Muscle layer of duodenum (tissue), 2 donors: ENCODE results near the gene CHD8.

ENCODE experiments used
- H3K27ac ChIP-seq: one replicate; pipeline ENCODE4 v1.7.0; 2013; ENCODE audit warnings: mild to moderate bottlenecking, low read length
- H3K27me3 ChIP-seq: one replicate; pipeline ENCODE4 v1.7.0; 2013; ENCODE audit warnings: low read depth, mild to moderate bottlenecking, control low read depth, low read length
- H3K36me3 ChIP-seq, 2 donors: one replicate each; pipeline ENCODE4 v1.7.0; 2013; ENCODE audit warnings: low read length in 2 of 2, control low read depth in 1 of 2, mild to moderate bottlenecking in 1 of 2; ENCODE audit not compliant: insufficient read depth in 2 of 2, control insufficient read depth in 1 of 2
- H3K4me1 ChIP-seq, 2 donors: one replicate each; pipeline ENCODE4 v1.7.0; 2013; ENCODE audit warnings: low read length in 2 of 2, mild to moderate bottlenecking in 2 of 2, control low read depth in 1 of 2, moderate library complexity in 1 of 2; ENCODE audit not compliant: insufficient read depth in 2 of 2, control insufficient read depth in 1 of 2
- H3K4me3 ChIP-seq, 2 donors: one replicate each; pipeline ENCODE4 v1.7.0; 2013; ENCODE audit warnings: low read length in 2 of 2, low read depth in 1 of 2, mild to moderate bottlenecking in 1 of 2
- H3K9me3 ChIP-seq, 2 donors: one replicate each; pipeline ENCODE4 v1.7.0; 2013; ENCODE audit warnings: low read length in 2 of 2, control low read depth in 1 of 2, mild to moderate bottlenecking in 1 of 2; ENCODE audit not compliant: control insufficient read depth in 1 of 2
- donor health status: healthy.

CHD8 gene

DNA sequence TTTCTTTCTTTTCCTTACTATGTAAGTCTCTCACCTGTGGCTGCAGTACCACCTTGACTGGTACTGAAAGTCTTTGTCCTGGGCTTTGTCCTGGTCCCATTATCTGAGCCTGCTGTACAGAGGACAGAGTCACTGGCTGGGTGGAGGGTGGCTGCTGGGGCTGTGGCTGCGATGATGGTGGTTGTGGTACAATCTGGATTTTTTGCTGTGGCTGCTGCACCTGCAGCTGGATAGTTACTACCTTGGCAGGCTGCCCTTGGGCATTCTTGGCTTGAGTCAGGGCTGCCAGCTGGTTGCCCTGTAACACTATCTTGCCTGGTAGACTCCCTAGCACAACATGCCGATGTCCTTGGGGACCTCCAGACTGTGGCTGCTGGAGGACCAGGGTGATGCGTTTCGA, 27.0 kb downstream of the CHD8 start:
- peaks cover 65 to 75% of the 10 kb centered on the region in 2 donors for H3K36me3 ChIP-seq

DNA sequence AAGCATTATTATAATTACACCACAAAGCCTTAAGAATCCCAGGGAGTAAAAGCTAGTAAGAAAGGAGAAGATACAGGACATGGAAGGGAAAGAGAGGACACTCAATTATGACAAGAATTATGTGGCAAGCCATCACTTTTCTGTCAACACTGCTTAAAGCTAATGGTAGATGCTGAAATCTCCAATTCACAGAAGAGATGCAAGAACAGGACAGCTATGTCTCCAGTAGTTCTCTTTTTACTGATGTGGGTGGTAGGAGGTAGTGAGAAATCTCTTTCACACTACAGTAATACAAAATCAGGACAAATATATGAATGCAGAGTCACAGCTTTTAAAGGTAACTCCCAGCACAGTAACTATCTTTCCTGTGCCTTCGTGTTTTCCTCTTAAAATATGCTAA, 29.2 kb downstream of the CHD8 start:
- H3K4me3 ChIP-seq: no peak overlapping the region
- no peaks in the 10 kb centered on the region for H3K4me1 ChIP-seq
- peaks cover 76 to 97% of the 10 kb centered on the region in 2 donors for H3K36me3 ChIP-seq
- no peak overlapping the region for H3K27ac ChIP-seq
- no peaks in the 10 kb centered on the region for H3K27me3 ChIP-seq
- H3K9me3 ChIP-seq: no peaks in the 10 kb centered on the region

More for the DNA sequence above, 27.0 kb downstream of the CHD8 start:
- Histone ChIP-seq H3K4me1 (no peaks in the 10 kb centered on the region), H3K27ac (no peak overlapping the region), H3K27me3 (no peaks in the 10 kb centered on the region), H3K9me3 (no peaks in the 10 kb centered on the region), H3K4me3 (no peak overlapping the region)

DNA sequence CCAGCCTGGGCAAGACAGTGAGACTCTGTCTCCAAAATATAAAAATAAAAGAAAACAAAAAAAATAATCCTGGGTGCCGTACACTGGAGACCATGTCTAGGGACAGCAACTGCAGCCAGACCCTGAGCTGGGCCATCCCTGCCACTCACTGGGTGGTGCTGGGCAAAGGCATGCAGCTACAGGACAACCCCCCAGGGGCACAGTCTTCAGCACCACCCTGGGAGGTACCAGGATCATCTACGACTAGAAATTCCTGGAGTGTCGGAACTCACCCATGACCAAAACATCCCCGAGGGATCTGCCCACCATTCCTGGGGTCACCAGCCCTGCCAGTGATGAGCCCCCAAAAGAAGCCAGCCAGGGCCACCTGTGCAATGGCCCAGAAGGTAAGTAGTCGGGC, 36.4 kb downstream of the CHD8 start:
- H3K27ac ChIP-seq: no peak overlapping the region
- H3K4me3 ChIP-seq: no peak overlapping the region
- H3K27me3 ChIP-seq: no peaks in the 10 kb centered on the region
- no peaks in the 10 kb centered on the region for H3K4me1 ChIP-seq
- H3K9me3 ChIP-seq: no peaks in the 10 kb centered on the region
- H3K36me3 ChIP-seq: peaks cover 41 to 77% of the 10 kb centered on the region in 2 donors

DNA sequence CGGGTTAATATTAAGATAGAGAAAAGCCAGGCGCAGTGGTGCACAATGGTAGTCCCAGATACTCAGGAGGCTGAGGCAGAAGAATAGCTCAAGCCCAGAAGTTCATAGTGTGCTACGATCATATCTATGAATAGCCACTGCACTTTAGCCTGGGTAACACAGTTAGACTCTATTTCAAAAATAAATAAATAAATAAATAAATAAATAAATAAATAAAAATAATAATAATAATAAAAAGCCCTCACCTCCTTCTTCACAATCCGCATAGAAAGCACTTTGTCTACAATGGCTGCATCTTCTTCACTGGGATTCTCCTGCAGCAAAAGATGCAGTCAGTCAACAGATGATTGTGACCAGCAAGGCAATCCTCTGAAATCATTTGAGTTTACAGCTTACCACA, 40.6 kb downstream of the CHD8 start:
- Histone ChIP-seq H3K27ac (no peak overlapping the region), H3K4me1 (no peaks in the 10 kb centered on the region), H3K27me3 (no peaks in the 10 kb centered on the region), H3K9me3 (no peaks in the 10 kb centered on the region), H3K4me3 (no peak overlapping the region), H3K36me3 (peaks cover 49 to 78% of the 10 kb centered on the region in 2 donors)

DNA sequence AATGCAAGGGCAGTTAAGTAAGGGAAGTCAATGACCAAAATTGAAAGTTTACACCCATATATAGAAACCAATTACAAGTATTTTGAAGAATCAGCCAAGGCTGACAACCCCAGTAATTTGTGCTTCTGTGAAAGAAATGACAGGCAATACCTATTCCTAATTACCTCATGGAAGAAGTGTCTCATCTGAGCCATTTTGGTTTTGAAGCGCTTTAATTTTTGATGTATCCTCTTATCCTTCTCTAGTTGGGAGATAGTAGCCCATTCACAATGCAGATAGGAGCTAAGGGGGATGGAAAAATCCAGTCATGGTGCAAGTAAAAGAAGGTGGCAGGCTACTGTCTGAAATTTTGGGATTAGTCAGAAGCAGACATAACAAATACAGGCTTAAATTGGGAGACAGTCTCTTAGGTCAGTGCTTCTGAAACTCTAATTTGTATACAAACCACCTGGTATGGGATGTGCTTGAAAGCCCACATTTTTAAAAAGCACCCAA, 41.7 kb downstream of the CHD8 start:
- H3K27ac ChIP-seq: no peak overlapping the region
- H3K36me3 ChIP-seq: peaks cover 47 to 77% of the 10 kb centered on the region in 2 donors
- no peaks in the 10 kb centered on the region for H3K9me3 ChIP-seq
- no peaks in the 10 kb centered on the region for H3K4me1 ChIP-seq
- H3K27me3 ChIP-seq: no peaks in the 10 kb centered on the region
- no peak overlapping the region for H3K4me3 ChIP-seq

DNA sequence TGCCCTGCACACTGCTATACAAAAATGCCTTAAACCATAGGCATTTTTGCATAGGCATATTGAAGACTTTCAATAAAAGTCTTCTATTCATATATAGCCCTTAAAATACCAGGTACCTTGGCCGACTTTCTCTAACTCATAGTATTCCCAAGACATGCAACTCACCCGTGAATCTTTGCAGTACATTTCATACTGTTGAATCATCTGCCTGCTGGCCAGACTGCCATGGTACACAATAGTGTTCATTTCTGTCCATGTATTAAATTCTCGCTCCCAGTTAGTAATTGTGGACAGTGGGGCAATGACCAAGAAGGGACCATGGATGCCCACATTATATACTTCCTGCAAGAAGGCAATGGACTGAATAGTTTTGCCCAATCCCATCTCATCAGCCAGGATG, 47.8 kb downstream of the CHD8 start:
- Histone ChIP-seq H3K27ac (no peak overlapping the region), H3K4me1 (no peaks in the 10 kb centered on the region), H3K9me3 (no peaks in the 10 kb centered on the region), H3K36me3 (peaks cover 77 to 94% of the 10 kb centered on the region in 2 donors), H3K27me3 (no peaks in the 10 kb centered on the region), H3K4me3 (no peak overlapping the region)

DNA sequence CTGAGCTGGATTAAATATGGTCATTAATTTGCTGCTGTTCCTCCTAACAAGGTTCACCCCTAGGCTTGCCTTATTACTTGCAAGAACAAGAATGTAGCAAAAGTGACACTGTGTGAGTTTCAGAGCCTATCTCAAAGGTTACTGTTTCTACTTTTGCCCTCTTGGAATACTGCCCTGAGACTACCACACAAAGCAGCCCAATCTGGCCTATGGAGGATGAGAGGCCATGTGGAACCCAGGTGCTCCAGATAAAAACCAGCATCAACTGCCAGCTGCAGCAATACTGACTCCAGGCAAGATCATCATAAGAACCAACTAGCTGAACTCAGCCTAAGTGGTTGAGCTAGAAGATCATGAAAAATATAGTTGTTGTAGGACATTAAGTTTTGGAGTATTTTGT, 49.7 kb downstream of the CHD8 start:
- H3K9me3 ChIP-seq: no peaks in the 10 kb centered on the region
- H3K36me3 ChIP-seq: peaks cover 84 to 95% of the 10 kb centered on the region in 2 donors
- no peaks in the 10 kb centered on the region for H3K27me3 ChIP-seq
- no peaks in the 10 kb centered on the region for H3K4me1 ChIP-seq
- no peak overlapping the region for H3K27ac ChIP-seq
- no peak overlapping the region for H3K4me3 ChIP-seq

DNA sequence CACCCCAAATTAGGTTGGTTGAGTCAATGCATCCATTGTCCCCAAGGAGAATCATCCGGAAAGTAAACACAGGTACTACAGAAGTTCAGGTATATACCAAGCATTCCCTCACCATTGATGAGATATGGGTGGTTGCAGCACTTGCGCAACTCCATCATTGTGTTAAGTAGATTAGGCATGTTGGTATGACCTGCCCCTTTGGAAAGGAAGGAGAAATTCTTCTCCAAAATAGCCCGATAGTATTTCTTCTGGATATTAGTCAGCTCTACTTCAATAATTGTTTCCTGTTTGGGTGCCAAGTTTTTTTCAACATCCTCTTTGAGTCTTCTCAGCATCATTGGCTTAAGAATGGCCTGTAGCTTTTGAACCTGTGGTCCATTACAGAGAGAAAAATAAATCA, 50.8 kb downstream of the CHD8 start:
- Histone ChIP-seq H3K9me3 (no peaks in the 10 kb centered on the region), H3K4me1 (no peaks in the 10 kb centered on the region), H3K4me3 (no peak overlapping the region), H3K36me3 (peaks cover 84 to 95% of the 10 kb centered on the region in 2 donors), H3K27ac (no peak overlapping the region), H3K27me3 (no peaks in the 10 kb centered on the region)

DNA sequence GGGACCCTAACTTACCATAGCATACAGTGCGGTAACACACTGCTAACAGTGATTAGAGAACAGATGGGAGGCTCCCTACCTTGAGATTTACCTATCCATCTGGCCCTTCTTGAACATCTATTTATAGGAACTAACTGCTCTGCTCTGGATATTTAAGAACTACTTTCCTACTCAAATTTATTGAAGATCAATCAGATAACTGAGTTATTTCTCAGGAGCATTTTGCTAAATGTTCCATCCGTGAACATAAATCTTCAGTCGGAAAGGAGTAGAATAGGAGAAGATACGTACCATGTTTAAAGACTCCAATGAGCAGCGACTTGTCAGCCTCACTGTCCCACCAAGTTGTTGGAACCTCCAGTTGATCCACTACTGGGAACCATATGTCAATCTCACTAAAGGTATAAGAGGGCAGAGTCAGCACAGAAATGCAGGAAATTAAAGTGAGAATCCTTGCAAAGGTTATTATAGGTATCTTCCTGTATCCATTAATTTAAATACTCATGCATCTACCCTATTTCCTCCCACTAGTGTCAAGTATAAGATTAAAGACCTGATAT, 56.5 kb downstream of the CHD8 start:
- H3K27ac ChIP-seq: no peak overlapping the region
- no peaks in the 10 kb centered on the region for H3K4me1 ChIP-seq
- H3K36me3 ChIP-seq: peaks cover 80 to 87% of the 10 kb centered on the region in 2 donors
- H3K27me3 ChIP-seq: no peaks in the 10 kb centered on the region
- H3K4me3 ChIP-seq: no peak overlapping the region
- no peaks in the 10 kb centered on the region for H3K9me3 ChIP-seq

DNA sequence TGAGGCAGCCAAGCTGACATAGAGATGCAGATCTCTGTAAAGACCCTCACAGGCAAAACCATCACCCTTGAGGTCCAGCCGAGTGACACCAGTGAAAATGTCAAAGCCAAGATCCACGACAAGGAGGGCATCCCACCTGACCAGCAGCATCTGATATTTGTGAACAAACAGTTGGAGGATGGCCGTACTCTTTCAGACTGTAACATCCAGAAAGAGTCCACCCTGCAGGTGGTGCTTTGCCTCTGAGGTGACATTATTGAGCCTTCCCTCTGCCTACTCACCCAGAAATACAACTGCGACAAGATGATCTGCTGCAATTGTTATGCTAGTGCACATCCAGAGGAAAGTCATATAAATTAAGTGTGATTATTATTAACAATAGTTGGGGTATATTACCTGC, 57.0 kb downstream of the CHD8 start:
- no peaks in the 10 kb centered on the region for H3K27me3 ChIP-seq
- H3K36me3 ChIP-seq: peaks cover 83 to 90% of the 10 kb centered on the region in 2 donors
- H3K4me1 ChIP-seq: no peaks in the 10 kb centered on the region
- H3K4me3 ChIP-seq: no peak overlapping the region
- H3K9me3 ChIP-seq: no peaks in the 10 kb centered on the region
- H3K27ac ChIP-seq: no peak overlapping the region

DNA sequence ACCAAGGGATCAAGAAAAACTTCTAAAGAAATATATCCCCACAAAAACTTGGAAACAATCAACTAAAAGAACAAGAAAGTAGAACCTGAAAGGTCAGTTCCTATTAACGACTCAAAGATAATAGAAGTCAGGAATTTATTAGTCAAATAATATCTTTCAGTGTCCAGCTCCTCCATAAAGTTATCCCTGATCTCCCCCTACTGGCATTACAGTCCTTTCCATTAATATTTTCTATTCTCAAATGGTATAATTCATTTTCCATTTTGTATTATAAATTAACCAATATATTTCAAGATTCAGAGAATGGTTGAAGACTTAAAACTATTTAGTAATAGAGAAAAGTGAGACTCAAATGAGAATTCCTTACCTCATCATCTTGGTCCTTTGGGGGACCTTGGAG, 60.5 kb downstream of the CHD8 start:
- Histone ChIP-seq H3K4me1 (no peaks in the 10 kb centered on the region), H3K36me3 (peaks cover 85 to 91% of the 10 kb centered on the region in 2 donors), H3K4me3 (no peak overlapping the region), H3K27ac (no peak overlapping the region), H3K9me3 (no peaks in the 10 kb centered on the region), H3K27me3 (no peaks in the 10 kb centered on the region)
